Measurements from ENCODE around the gene ACTN1.
A peak's percentile ranks its signal among the peaks of the same experiment; 100 is the strongest.

ACTN1 gene

GRCh38 chr14:68916358-68916941, 62.7 kb downstream of the ACTN1 start:
- no peak for DNase-seq (ENCODE audit: low spot score)

- DNase-seq (ENCODE audit: low spot score) = no peak
Observed at GRCh38 chr14:68913516-68913915, 65.6 kb downstream of the ACTN1 start.

GRCh38 chr14:68911594-68912227, 67.4 kb downstream of the ACTN1 start:
- peak; percentile 91 for DNase-seq (ENCODE audit: low spot score)

GRCh38 chr14:68910540-68910939, 68.6 kb downstream of the ACTN1 start:
- no peak for DNase-seq (ENCODE audit: low spot score)

- DNase-seq (ENCODE audit: low spot score) = no peak
Observed at GRCh38 chr14:68908803-68909202, 70.3 kb downstream of the ACTN1 start.

GRCh38 chr14:68908201-68908600, 70.9 kb downstream of the ACTN1 start:
- DNase-seq (ENCODE audit: low spot score) = no peak

GRCh38 chr14:68906439-68906838, 72.7 kb downstream of the ACTN1 start:
- no peak for DNase-seq (ENCODE audit: low spot score)

- DNase-seq (ENCODE audit: low spot score) = no peak
Observed at GRCh38 chr14:68905107-68905895, 73.8 kb downstream of the ACTN1 start.

- no peak for DNase-seq (ENCODE audit: low spot score)
Observed at GRCh38 chr14:68902357-68902756, 76.7 kb downstream of the ACTN1 start.

- DNase-seq (ENCODE audit: low spot score) = no peak
Observed at GRCh38 chr14:68899033-68899603, 80.0 kb downstream of the ACTN1 start.

- no peak for DNase-seq (ENCODE audit: low spot score)
Observed at GRCh38 chr14:68898248-68899032, 80.7 kb downstream of the ACTN1 start.

- no peak for DNase-seq (ENCODE audit: low spot score)
Observed at GRCh38 chr14:68897559-68898155, 81.4 kb downstream of the ACTN1 start.

GRCh38 chr14:68896132-68896531, 83.0 kb downstream of the ACTN1 start:
- no peak for DNase-seq (ENCODE audit: low spot score)

GRCh38 chr14:68894802-68895703, 84.0 kb downstream of the ACTN1 start:
- no peak for DNase-seq (ENCODE audit: low spot score)

- no peak for DNase-seq (ENCODE audit: low spot score)
Observed at GRCh38 chr14:68894123-68894522, 85.0 kb downstream of the ACTN1 start.

GRCh38 chr14:68893566-68893965, 85.5 kb downstream of the ACTN1 start:
- no peak for DNase-seq (ENCODE audit: low spot score)

- DNase-seq (ENCODE audit: low spot score) = no peak
Observed at GRCh38 chr14:68892961-68893360, 86.1 kb downstream of the ACTN1 start.

- no peak for DNase-seq (ENCODE audit: low spot score)
Observed at GRCh38 chr14:68891851-68892660, 87.0 kb downstream of the ACTN1 start.

GRCh38 chr14:68890173-68890931, 88.8 kb downstream of the ACTN1 start:
- no peak for DNase-seq (ENCODE audit: low spot score)
